ENCODE data around the gene ATP6V0C. TPM values are rescaled to one million over a fixed set of nuclear protein-coding genes. Genes with fewer than 3 reads are reported as not detected.
A peak's percentile ranks its signal among the peaks of the same experiment; 100 is the strongest.

ATP6V0C gene
- total RNA-seq, 4 donors from 2014 or later = 22.1 to 84.2 (median 56.2) TPM

DNA sequence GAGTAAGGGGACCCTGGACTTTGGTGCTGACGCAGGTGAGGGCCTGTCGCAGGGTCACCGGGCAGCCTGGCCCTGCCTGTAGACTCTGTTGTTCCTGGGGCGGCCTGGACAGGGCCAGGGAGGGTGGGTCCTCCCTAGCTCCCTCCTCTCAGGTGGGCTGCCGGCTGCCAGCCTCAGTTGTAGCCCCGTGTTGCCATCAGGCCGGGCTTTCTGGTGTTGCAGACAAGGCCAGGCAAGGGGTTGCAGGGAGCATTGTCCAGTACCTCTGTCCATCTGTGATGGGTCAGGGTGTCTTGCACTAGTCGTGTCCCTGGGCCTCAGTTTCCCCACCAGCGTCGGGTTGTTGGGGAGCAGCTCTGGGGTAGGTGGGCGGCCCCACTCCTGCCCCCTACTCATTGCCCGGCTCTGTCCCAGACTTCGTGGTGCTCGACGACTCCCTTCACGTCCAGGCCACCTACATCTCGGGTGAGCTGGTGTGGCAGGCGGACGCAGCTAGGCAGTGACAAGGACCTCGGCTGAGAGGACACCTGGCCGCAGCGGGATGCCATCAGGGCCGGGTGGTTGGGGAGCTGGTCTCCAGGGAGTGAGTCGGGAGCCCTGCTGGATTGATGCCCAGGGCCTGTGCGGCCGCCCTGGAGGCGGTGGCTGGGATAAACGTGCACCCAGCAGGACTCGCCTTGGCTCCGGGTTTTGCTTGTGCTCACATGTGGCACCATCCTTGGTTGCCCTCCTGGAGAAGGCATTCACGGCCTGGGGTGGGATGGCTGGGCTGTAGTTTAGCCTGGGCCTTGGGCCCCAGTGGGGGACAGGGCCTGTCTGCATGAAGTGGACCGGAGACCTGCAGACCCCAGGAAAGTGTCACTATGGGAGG, 15.5 kb downstream of the ATP6V0C start:
- peaks cover 0 to 29% of the 10 kb centered on the region in 2 donors for H3K36me3 ChIP-seq
- peaks cover 0 to 7% of the 10 kb centered on the region in 2 donors for H3K4me1 ChIP-seq
- no peak overlapping the region for H3K4me3 ChIP-seq
- H3K9me3 ChIP-seq = no peaks in the 10 kb centered on the region
- TF ChIP-seq, protein P1, sequence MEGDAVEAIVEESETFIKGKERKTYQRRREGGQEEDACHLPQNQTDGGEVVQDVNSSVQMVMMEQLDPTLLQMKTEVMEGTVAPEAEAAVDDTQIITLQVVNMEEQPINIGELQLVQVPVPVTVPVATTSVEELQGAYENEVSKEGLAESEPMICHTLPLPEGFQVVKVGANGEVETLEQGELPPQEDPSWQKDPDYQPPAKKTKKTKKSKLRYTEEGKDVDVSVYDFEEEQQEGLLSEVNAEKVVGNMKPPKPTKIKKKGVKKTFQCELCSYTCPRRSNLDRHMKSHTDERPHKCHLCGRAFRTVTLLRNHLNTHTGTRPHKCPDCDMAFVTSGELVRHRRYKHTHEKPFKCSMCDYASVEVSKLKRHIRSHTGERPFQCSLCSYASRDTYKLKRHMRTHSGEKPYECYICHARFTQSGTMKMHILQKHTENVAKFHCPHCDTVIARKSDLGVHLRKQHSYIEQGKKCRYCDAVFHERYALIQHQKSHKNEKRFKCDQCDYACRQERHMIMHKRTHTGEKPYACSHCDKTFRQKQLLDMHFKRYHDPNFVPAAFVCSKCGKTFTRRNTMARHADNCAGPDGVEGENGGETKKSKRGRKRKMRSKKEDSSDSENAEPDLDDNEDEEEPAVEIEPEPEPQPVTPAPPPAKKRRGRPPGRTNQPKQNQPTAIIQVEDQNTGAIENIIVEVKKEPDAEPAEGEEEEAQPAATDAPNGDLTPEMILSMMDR (IDR thresholded peaks at IDR 0.05 in 4 of 5, conservative IDR thresholded peaks at IDR 0.05 in 1 of 5) = no peak
- no peak for TF ChIP-seq POLR2A (IDR thresholded peaks at IDR 0.05)
- ATAC-seq (no peak), DNase-seq (no peak)
- in situ Hi-C loops (cut with MboI; ENCODE audit: low sequenced_read_pairs in 4 of 4) = no loop called here
- H3K27ac ChIP-seq = no peak overlapping the region
- H3K27me3 ChIP-seq = no peaks in the 10 kb centered on the region
- intact Hi-C loops (cut with DNase I; ENCODE audit: low total_unique reads) = no loop called here

DNA sequence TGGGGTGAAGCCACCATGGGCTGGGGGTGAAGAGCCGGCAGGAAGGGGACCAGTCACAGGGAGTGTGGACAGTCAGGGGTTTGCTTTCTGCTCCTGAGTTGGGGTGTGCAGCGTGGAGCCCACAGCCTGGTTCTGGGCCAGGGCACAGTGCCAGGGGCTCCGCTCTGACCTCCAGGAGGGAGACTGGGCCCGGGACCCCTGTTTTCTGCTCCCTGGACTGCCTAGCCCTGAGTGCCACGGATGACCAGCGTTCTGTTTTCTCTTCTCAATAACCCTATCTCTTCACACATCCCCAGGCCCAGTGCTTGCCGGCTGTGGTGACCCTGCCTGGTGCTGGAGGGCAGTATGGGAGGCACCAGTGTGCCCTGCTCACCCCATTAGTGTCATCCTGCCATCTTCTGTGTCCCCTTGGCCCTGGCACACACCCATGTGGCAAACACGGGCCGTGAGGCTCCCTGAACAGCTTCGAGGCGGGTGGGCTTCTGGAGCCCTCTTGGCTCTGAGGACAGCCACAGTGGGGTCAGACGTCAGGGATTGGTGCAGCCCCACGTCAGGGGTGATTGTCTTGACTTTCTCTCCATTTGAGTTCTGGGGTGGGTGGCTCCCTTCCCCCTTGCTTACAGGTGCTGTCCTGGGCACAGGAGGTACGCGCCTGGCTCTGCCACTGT, 16.3 kb downstream of the ATP6V0C start:
- DNase-seq (no peak), ATAC-seq (no peak)
- H3K9me3 ChIP-seq = no peaks in the 10 kb centered on the region
- peaks cover 0 to 7% of the 10 kb centered on the region in 2 donors for H3K4me1 ChIP-seq
- no peak for TF ChIP-seq POLR2A (IDR thresholded peaks at IDR 0.05)
- TF ChIP-seq, protein P1 (IDR thresholded peaks at IDR 0.05 in 4 of 5, conservative IDR thresholded peaks at IDR 0.05 in 1 of 5) = no peak
- intact Hi-C loops (cut with DNase I; ENCODE audit: low total_unique reads) (loop anchor here (5.0 to 10.0 kb wide), 5 partner anchors 65 to 585 kb away; partner anchors contain the start of genes MSRB1, SRRM2 and ZNF598), in situ Hi-C loops (cut with MboI; ENCODE audit: low sequenced_read_pairs in 4 of 4) (no loop called here)
- no peak overlapping the region for H3K27ac ChIP-seq
- peaks cover 0 to 29% of the 10 kb centered on the region in 2 donors for H3K36me3 ChIP-seq
- H3K27me3 ChIP-seq = no peaks in the 10 kb centered on the region
- H3K4me3 ChIP-seq = no peak overlapping the region

GRCh38 chr16:2530629-2531318, 17.0 kb downstream of the ATP6V0C start:
- H3K4me1 ChIP-seq = peaks cover 0 to 7% of the 10 kb centered on the region in 2 donors
- DNase-seq (no peak), ATAC-seq (no peak)
- peaks cover 0 to 29% of the 10 kb centered on the region in 2 donors for H3K36me3 ChIP-seq
- no peaks in the 10 kb centered on the region for H3K9me3 ChIP-seq
- H3K27ac ChIP-seq = peak overlapping the region; percentile 95 to 99 (median 98)
- peak overlapping the region in 2 of 4 donors; percentile 75 to 80 for H3K4me3 ChIP-seq
- no peak for TF ChIP-seq POLR2A (IDR thresholded peaks at IDR 0.05)
- TF ChIP-seq, protein P1 (IDR thresholded peaks at IDR 0.05 in 4 of 5, conservative IDR thresholded peaks at IDR 0.05 in 1 of 5) = no peak
- in situ Hi-C loops (cut with MboI; ENCODE audit: low sequenced_read_pairs in 4 of 4) (no loop called here), intact Hi-C loops (cut with DNase I; ENCODE audit: low total_unique reads) (loop anchor here (5.0 to 10.0 kb wide), 5 partner anchors 64 to 586 kb away; partner anchors contain the start of genes MSRB1, SRRM2 and ZNF598)
- H3K27me3 ChIP-seq = no peaks in the 10 kb centered on the region

DNA sequence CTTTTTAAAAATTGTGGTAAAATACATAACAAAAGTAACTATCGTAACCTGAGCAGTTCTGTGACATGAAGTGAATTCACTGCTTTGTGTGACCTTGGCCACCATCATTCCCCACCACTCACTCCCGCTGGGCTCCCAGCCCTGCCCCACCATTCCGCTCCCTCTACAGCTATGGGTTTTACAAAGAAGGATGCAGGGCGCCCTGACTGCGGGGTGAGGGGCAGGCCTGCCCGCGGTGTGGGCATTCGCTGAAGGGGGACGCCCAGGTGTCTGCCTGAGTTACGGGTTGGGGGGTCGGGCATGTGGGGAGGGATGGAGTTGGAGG, 17.6 kb downstream of the ATP6V0C start, which contains the start of gene CEMP1:
Gene CEMP1 (minus strand): TSS at position 38 of the 325 bp plus-strand sequence. CDS start 335 bp downstream, outside the sequence.
- no peak for TF ChIP-seq POLR2A (IDR thresholded peaks at IDR 0.05)
- TF ChIP-seq, protein P1 (IDR thresholded peaks at IDR 0.05 in 4 of 5, conservative IDR thresholded peaks at IDR 0.05 in 1 of 5) = no peak
- DNase-seq (no peak), ATAC-seq (peak in 1 of 2 donors; percentile 4)
- H3K27ac ChIP-seq = peak within 1 kb of the TSS; percentile 95 to 99 (median 98)
- H3K9me3 ChIP-seq = no peaks in the 10 kb centered on the region
- H3K27me3 ChIP-seq = no peaks in the 10 kb centered on the region
- peak within 1 kb of the TSS; percentile 75 to 93 (median 85) for H3K4me3 ChIP-seq
- H3K36me3 ChIP-seq = peaks cover 0 to 25% of the 10 kb centered on the region in 2 donors
- intact Hi-C loops (cut with DNase I; ENCODE audit: low total_unique reads) (loop anchor here (5.0 to 10.0 kb wide), 5 partner anchors 63 to 587 kb away; partner anchors contain the start of genes MSRB1, SRRM2 and ZNF598), in situ Hi-C loops (cut with MboI; ENCODE audit: low sequenced_read_pairs in 4 of 4) (no loop called here)
- peaks cover 0 to 7% of the 10 kb centered on the region in 2 donors for H3K4me1 ChIP-seq

Data from gastrocnemius medialis (tissue), 4 donors.